HEK293 (cell line): ENCODE measurements around the gene BACH1.

Experiments
- CTCF ChIA-PET: fragments of 350-600 bp; formaldehyde crosslinking; extraction: SDS; loops from one replicate; lab custom pipeline; 2021; ENCODE audit warnings: antibody characterized with exemption; lab: Yijun Ruan, JAX
- POLR2A ChIA-PET: fragments of 300-600 bp; formaldehyde crosslinking; extraction: SDS; loops from one replicate; lab custom pipeline; 2020; ENCODE audit warnings: antibody characterized with exemption, inconsistent platforms; lab: Yijun Ruan, JAX
- H3K27ac ChIP-seq: fragments of 200-500 bp; sonication (Bioruptor generic); 2 replicates; pipeline ENCODE4 v1.5.1; 2014; ENCODE audit warnings: low read depth, low read length, control low read depth, inconsistent platforms; ENCODE audit errors: extremely low read depth
- H3K36me3 ChIP-seq, 2 experiments: fragments of 200-500 bp in 1 of 2; sonication (Bioruptor generic) in 1 of 2; 1 replicate in 1 of 2; 2 replicates in 1 of 2; pipeline ENCODE4 v1.5.1; 2014 to 2017; ENCODE audit warnings: inconsistent platforms in 2 of 2, low read length in 2 of 2; ENCODE audit not compliant: control insufficient read depth in 2 of 2, insufficient read depth in 1 of 2
- H3K4me1 ChIP-seq: fragments of 200-500 bp; sonication (Bioruptor generic); 2 replicates; pipeline ENCODE4 v1.5.1; 2014; ENCODE audit warnings: mild to moderate bottlenecking, low read length, inconsistent platforms; ENCODE audit not compliant: control insufficient read depth, insufficient read depth
- H3K4me3 ChIP-seq: 2 replicates; pipeline ENCODE4 v1.5.1; 2011; ENCODE audit warnings: low read depth, mild to moderate bottlenecking, control low read depth, low read length, moderate library complexity
- H3K9me3 ChIP-seq: fragments of 200-500 bp; sonication (Bioruptor generic); 2 replicates; pipeline ENCODE4 v1.5.1; 2014; ENCODE audit warnings: low read depth, low read length, inconsistent platforms; ENCODE audit not compliant: control insufficient read depth, insufficient read depth
- GLIS2 ChIP-seq: fragments of 450-650 bp; formaldehyde crosslinking; IDR thresholded peaks from 2 replicates; pipeline ENCODE4 v1.5.1; 2016; ENCODE audit warnings: missing biosample characterization, missing genetic modification characterization
- KLF10 ChIP-seq: fragments of 450-650 bp; IDR thresholded peaks from 2 replicates; pipeline ENCODE4 v1.5.1; 2018; ENCODE audit warnings: missing biosample characterization, mild to moderate bottlenecking, missing genetic modification characterization
- MYNN ChIP-seq: fragments of 450-650 bp; formaldehyde crosslinking; IDR thresholded peaks from 2 replicates; pipeline ENCODE4 v1.5.1; 2016; ENCODE audit warnings: missing biosample characterization, missing genetic modification characterization, borderline replicate concordance
- REPIN1 ChIP-seq: fragments of 450-650 bp; formaldehyde crosslinking; IDR thresholded peaks from 2 replicates; pipeline ENCODE4 v1.5.1; 2017; ENCODE audit warnings: missing biosample characterization, missing genetic modification characterization, low read depth
- SP7 ChIP-seq: fragments of 450-650 bp; formaldehyde crosslinking; IDR thresholded peaks from 2 replicates; pipeline ENCODE4 v1.5.1; 2016; ENCODE audit warnings: missing biosample characterization, missing genetic modification characterization
- ZEB2 ChIP-seq: fragments of 450-650 bp; formaldehyde crosslinking; IDR thresholded peaks from 2 replicates; pipeline ENCODE4 v1.5.1; 2016; ENCODE audit warnings: missing biosample characterization, missing genetic modification characterization
- ZNF184 ChIP-seq: fragments of 450-650 bp; IDR thresholded peaks from 2 replicates; pipeline ENCODE4 v1.5.1; 2018; ENCODE audit warnings: missing biosample characterization, mild to moderate bottlenecking, missing genetic modification characterization
- ZNF24 ChIP-seq: fragments of 450-650 bp; formaldehyde crosslinking; IDR thresholded peaks from 2 replicates; pipeline ENCODE4 v1.5.1; 2016; ENCODE audit warnings: missing biosample characterization, missing genetic modification characterization
- ZNF302 ChIP-seq: fragments of 450-650 bp; formaldehyde crosslinking; IDR thresholded peaks from 2 replicates; pipeline ENCODE4 v1.5.1; 2016; ENCODE audit warnings: missing biosample characterization, missing genetic modification characterization, low read depth
- ZNF324 ChIP-seq: fragments of 450-650 bp; formaldehyde crosslinking; IDR thresholded peaks from 2 replicates; pipeline ENCODE4 v1.5.1; 2016; ENCODE audit warnings: missing biosample characterization, missing genetic modification characterization
- ZNF510 ChIP-seq: fragments of 450-650 bp; formaldehyde crosslinking; IDR thresholded peaks from 2 replicates; pipeline ENCODE4 v1.5.1; 2018; ENCODE audit warnings: mild to moderate bottlenecking, missing genetic modification characterization, missing biosample characterization; ENCODE audit not compliant: insufficient replicate concordance
- ZNF585B ChIP-seq: fragments of 450-650 bp; formaldehyde crosslinking; IDR thresholded peaks from 2 replicates; pipeline ENCODE4 v1.5.1; 2016; ENCODE audit warnings: missing biosample characterization, missing genetic modification characterization
- ZNF654 ChIP-seq: fragments of 450-650 bp; formaldehyde crosslinking; IDR thresholded peaks from 2 replicates; pipeline ENCODE4 v1.5.1; 2016; ENCODE audit warnings: low read depth, missing biosample characterization, missing genetic modification characterization
- ZXDB ChIP-seq: fragments of 450-650 bp; formaldehyde crosslinking; IDR thresholded peaks from 2 replicates; pipeline ENCODE4 v1.5.1; 2016; ENCODE audit warnings: missing biosample characterization, missing genetic modification characterization
- TF ChIP-seq, protein P1 (sequence below): fragments of 450-650 bp; formaldehyde crosslinking; IDR thresholded peaks from 2 replicates; pipeline ENCODE4 v1.5.1; 2016; ENCODE audit warnings: missing biosample characterization, missing genetic modification characterization, borderline replicate concordance
- TF ChIP-seq, protein P2 (sequence below): fragments of 450-650 bp; formaldehyde crosslinking; IDR thresholded peaks from 2 replicates; pipeline ENCODE4 v1.5.1; 2016; ENCODE audit warnings: missing biosample characterization, missing genetic modification characterization
- TF ChIP-seq, protein P3 (sequence below): fragments of 450-650 bp; formaldehyde crosslinking; IDR thresholded peaks from 2 replicates; pipeline ENCODE4 v1.5.1; 2016; ENCODE audit warnings: missing biosample characterization, missing genetic modification characterization
- TF ChIP-seq, protein P4 (sequence below): fragments of 450-650 bp; formaldehyde crosslinking; IDR thresholded peaks from 2 replicates; pipeline ENCODE4 v1.5.1; 2016; ENCODE audit warnings: missing biosample characterization, missing genetic modification characterization
- TF ChIP-seq, protein P5 (sequence below): fragments of 450-650 bp; formaldehyde crosslinking; IDR thresholded peaks from 2 replicates; pipeline ENCODE4 v1.5.1; 2016; ENCODE audit warnings: missing biosample characterization, missing genetic modification characterization
- TF ChIP-seq, protein P6 (sequence below): fragments of 450-650 bp; formaldehyde crosslinking; IDR thresholded peaks from 2 replicates; pipeline ENCODE4 v1.5.1; 2017; ENCODE audit warnings: missing biosample characterization, missing genetic modification characterization

The BACH1 gene

DNA sequence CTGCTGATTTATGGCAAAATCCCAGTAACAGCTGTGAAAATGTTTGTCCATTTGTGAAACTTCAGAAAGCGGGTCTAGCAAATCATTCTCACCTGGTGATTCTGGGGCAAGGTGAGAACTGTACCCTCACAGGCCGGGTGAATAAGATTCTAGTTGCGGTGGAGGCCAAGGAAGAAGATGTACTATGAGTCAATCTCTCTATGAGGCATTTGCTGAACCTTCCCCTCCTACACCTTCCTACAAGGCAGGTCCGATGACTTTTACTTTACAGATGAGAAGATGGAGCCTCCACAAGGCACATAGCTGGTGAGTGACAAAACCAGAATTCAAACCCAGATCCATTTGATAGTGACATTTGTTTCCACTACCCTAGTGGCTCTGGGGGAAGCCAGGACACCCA, 72.7 kb downstream of the BACH1 start (continued):
- TF ChIP-seq, protein P1, sequence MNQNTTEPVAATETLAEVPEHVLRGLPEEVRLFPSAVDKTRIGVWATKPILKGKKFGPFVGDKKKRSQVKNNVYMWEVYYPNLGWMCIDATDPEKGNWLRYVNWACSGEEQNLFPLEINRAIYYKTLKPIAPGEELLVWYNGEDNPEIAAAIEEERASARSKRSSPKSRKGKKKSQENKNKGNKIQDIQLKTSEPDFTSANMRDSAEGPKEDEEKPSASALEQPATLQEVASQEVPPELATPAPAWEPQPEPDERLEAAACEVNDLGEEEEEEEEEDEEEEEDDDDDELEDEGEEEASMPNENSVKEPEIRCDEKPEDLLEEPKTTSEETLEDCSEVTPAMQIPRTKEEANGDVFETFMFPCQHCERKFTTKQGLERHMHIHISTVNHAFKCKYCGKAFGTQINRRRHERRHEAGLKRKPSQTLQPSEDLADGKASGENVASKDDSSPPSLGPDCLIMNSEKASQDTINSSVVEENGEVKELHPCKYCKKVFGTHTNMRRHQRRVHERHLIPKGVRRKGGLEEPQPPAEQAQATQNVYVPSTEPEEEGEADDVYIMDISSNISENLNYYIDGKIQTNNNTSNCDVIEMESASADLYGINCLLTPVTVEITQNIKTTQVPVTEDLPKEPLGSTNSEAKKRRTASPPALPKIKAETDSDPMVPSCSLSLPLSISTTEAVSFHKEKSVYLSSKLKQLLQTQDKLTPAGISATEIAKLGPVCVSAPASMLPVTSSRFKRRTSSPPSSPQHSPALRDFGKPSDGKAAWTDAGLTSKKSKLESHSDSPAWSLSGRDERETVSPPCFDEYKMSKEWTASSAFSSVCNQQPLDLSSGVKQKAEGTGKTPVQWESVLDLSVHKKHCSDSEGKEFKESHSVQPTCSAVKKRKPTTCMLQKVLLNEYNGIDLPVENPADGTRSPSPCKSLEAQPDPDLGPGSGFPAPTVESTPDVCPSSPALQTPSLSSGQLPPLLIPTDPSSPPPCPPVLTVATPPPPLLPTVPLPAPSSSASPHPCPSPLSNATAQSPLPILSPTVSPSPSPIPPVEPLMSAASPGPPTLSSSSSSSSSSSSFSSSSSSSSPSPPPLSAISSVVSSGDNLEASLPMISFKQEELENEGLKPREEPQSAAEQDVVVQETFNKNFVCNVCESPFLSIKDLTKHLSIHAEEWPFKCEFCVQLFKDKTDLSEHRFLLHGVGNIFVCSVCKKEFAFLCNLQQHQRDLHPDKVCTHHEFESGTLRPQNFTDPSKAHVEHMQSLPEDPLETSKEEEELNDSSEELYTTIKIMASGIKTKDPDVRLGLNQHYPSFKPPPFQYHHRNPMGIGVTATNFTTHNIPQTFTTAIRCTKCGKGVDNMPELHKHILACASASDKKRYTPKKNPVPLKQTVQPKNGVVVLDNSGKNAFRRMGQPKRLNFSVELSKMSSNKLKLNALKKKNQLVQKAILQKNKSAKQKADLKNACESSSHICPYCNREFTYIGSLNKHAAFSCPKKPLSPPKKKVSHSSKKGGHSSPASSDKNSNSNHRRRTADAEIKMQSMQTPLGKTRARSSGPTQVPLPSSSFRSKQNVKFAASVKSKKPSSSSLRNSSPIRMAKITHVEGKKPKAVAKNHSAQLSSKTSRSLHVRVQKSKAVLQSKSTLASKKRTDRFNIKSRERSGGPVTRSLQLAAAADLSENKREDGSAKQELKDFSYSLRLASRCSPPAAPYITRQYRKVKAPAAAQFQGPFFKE (tag by site-specific recombination), result no peak
- TF ChIP-seq, protein P2, sequence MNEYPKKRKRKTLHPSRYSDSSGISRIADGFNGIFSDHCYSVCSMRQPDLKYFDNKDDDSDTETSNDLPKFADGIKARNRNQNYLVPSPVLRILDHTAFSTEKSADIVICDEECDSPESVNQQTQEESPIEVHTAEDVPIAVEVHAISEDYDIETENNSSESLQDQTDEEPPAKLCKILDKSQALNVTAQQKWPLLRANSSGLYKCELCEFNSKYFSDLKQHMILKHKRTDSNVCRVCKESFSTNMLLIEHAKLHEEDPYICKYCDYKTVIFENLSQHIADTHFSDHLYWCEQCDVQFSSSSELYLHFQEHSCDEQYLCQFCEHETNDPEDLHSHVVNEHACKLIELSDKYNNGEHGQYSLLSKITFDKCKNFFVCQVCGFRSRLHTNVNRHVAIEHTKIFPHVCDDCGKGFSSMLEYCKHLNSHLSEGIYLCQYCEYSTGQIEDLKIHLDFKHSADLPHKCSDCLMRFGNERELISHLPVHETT, result no peak
- no peak for TF ChIP-seq ZNF585B (tag by site-specific recombination)
- TF ChIP-seq MYNN (tag by site-specific recombination), result no peak
- no peak for TF ChIP-seq ZNF510
- TF ChIP-seq, protein P3, sequence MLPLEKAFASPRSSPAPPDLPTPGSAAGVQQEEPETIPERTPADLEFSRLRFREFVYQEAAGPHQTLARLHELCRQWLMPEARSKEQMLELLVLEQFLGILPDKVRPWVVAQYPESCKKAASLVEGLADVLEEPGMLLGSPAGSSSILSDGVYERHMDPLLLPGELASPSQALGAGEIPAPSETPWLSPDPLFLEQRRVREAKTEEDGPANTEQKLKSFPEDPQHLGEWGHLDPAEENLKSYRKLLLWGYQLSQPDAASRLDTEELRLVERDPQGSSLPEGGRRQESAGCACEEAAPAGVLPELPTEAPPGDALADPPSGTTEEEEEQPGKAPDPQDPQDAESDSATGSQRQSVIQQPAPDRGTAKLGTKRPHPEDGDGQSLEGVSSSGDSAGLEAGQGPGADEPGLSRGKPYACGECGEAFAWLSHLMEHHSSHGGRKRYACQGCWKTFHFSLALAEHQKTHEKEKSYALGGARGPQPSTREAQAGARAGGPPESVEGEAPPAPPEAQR (tag by site-specific recombination), result no peak
- TF ChIP-seq GLIS2, result no peak
- TF ChIP-seq ZXDB, result no peak
- TF ChIP-seq, all 188 proteins: peak for 0

DNA sequence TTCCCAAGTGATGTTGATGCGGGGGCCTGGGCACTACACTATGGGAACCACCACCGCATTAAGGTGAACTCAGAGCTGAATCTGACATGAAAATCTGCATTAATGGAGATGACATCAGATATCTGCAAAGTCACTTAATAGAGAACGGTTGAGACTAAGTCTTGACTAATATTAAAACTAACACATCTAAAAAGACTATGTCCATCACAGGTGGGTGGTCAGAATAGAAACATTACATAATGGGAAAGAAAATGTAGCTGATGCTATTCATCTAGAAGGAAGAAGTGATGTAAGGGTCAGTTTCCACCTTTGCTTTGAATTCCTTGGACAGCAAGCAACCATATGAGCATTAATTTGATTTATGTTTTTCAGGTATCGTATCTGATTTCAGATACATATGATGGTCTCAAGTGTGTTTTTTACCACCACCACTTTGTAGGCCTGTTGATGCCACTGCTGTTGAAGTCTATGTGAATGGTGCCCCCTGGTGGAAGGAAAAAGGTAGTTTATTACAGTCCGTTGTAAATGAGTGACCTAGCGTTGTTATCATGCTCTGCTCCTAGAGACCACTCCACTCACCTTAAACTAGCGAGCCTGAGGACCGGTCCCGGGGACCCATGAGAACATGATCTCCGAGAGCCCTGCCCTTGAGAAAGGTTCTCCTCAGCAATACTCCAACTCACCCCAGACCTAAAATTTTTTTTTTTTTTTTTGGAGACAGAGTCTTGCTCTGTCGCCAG, 73.5 kb downstream of the BACH1 start:
- peaks cover 0 to 19% of the 10 kb centered on the region in 2 experiments; a peak in 2 of 3 replicates for H3K36me3 ChIP-seq
- CTCF ChIA-PET, result interaction anchor here (0.5 to 4.1 kb wide), 35 partner anchors 11 to 1787 kb away, joined by 3 to 42 read pairs (median 4); partner anchors contain the start of gene MAP3K7CL
- no peak overlapping the region for H3K4me3 ChIP-seq
- H3K9me3 ChIP-seq, result no peaks in the 10 kb centered on the region
- no peak overlapping the region for H3K27ac ChIP-seq
- no peaks in the 10 kb centered on the region for H3K4me1 ChIP-seq
- POLR2A ChIA-PET, result interaction anchor here (1.0 kb wide), 1 partner anchor 71 kb away, joined by 3 read pairs; no protein-coding TSS in a partner anchor
- TF ChIP-seq, protein P4, sequence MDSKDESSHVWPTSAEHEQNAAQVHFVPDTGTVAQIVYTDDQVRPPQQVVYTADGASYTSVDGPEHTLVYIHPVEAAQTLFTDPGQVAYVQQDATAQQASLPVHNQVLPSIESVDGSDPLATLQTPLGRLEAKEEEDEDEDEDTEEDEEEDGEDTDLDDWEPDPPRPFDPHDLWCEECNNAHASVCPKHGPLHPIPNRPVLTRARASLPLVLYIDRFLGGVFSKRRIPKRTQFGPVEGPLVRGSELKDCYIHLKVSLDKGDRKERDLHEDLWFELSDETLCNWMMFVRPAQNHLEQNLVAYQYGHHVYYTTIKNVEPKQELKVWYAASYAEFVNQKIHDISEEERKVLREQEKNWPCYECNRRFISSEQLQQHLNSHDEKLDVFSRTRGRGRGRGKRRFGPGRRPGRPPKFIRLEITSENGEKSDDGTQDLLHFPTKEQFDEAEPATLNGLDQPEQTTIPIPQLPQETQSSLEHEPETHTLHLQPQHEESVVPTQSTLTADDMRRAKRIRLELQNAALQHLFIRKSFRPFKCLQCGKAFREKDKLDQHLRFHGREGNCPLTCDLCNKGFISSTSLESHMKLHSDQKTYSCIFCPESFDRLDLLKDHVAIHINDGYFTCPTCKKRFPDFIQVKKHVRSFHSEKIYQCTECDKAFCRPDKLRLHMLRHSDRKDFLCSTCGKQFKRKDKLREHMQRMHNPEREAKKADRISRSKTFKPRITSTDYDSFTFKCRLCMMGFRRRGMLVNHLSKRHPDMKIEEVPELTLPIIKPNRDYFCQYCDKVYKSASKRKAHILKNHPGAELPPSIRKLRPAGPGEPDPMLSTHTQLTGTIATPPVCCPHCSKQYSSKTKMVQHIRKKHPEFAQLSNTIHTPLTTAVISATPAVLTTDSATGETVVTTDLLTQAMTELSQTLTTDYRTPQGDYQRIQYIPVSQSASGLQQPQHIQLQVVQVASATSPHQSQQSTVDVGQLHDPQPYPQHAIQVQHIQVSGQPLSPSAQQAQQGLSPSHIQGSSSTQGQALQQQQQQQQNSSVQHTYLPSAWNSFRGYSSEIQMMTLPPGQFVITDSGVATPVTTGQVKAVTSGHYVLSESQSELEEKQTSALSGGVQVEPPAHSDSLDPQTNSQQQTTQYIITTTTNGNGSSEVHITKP (tag by site-specific recombination), result no peak
- TF ChIP-seq, protein P5, sequence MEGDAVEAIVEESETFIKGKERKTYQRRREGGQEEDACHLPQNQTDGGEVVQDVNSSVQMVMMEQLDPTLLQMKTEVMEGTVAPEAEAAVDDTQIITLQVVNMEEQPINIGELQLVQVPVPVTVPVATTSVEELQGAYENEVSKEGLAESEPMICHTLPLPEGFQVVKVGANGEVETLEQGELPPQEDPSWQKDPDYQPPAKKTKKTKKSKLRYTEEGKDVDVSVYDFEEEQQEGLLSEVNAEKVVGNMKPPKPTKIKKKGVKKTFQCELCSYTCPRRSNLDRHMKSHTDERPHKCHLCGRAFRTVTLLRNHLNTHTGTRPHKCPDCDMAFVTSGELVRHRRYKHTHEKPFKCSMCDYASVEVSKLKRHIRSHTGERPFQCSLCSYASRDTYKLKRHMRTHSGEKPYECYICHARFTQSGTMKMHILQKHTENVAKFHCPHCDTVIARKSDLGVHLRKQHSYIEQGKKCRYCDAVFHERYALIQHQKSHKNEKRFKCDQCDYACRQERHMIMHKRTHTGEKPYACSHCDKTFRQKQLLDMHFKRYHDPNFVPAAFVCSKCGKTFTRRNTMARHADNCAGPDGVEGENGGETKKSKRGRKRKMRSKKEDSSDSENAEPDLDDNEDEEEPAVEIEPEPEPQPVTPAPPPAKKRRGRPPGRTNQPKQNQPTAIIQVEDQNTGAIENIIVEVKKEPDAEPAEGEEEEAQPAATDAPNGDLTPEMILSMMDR (tag by site-specific recombination), result peak; percentile 66
- TF ChIP-seq SP7 (tag by site-specific recombination) (0 out of 2 replicates have a peak, but pooled peaks have one; percentile 32), ZNF302 (tag by site-specific recombination) (no peak), ZNF24 (tag by site-specific recombination) (0 out of 2 replicates have a peak, but pooled peaks have one; percentile 28), ZEB2 (peak; percentile 19; the same call in 1 of the 2 replicates), ZNF654 (tag by site-specific recombination) (peak; percentile 84), ZNF184 (tag by site-specific recombination) (0 out of 2 replicates have a peak, but pooled peaks have one; percentile 48), ZNF324 (tag by site-specific recombination) (0 out of 2 replicates have a peak, but pooled peaks have one; percentile 33), REPIN1 (tag by site-specific recombination) (no peak), KLF10 (tag by site-specific recombination) (0 out of 2 replicates have a peak, but pooled peaks have one; percentile 27)
- TF ChIP-seq, protein P6, sequence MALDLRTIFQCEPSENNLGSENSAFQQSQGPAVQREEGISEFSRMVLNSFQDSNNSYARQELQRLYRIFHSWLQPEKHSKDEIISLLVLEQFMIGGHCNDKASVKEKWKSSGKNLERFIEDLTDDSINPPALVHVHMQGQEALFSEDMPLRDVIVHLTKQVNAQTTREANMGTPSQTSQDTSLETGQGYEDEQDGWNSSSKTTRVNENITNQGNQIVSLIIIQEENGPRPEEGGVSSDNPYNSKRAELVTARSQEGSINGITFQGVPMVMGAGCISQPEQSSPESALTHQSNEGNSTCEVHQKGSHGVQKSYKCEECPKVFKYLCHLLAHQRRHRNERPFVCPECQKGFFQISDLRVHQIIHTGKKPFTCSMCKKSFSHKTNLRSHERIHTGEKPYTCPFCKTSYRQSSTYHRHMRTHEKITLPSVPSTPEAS (tag by site-specific recombination), result peak; percentile 24; the same call in 1 of the 2 replicates
